ENCODE results near the gene LAX1. TPM values are rescaled to one million over a fixed set of nuclear protein-coding genes. Genes with fewer than 3 reads are reported as not detected.
"Not testable (repeated sequence)": the region's sequence is repeated elsewhere in the genome, so short reads cannot be mapped to it uniquely, and the experiment has no call there.

LAX1 gene
- total RNA-seq, 2 donors from 2014 or later: not detected

- H3K4me1 ChIP-seq: peaks cover 0 to 3% of the 10 kb centered on the region in 2 donors
- no peaks in the 10 kb centered on the region for H3K9me3 ChIP-seq
- H3K27me3 ChIP-seq: no peaks in the 10 kb centered on the region
- TF ChIP-seq CTCF (IDR thresholded peaks at IDR 0.05): no peak
- H3K36me3 ChIP-seq: no peaks in the 10 kb centered on the region
- no peak overlapping the region for H3K4me3 ChIP-seq
- no peak for DNase-seq (ENCODE audit: low spot score)
- no peak overlapping the region for H3K27ac ChIP-seq
These were observed 25.0 kb downstream of the LAX1 start for GRCh38 chr1:203789966-203790365.

GRCh38 chr1:203791498-203791897 is 26.5 kb downstream of the LAX1 start:
- no peak overlapping the region for H3K27ac ChIP-seq
- H3K27me3 ChIP-seq: no peaks in the 10 kb centered on the region
- no peaks in the 10 kb centered on the region for H3K9me3 ChIP-seq
- no peak overlapping the region for H3K4me3 ChIP-seq
- TF ChIP-seq CTCF (IDR thresholded peaks at IDR 0.05): no peak
- no peak for DNase-seq (ENCODE audit: low spot score)
- H3K4me1 ChIP-seq: peaks cover 0 to 6% of the 10 kb centered on the region in 2 donors
- H3K36me3 ChIP-seq: no peaks in the 10 kb centered on the region

GRCh38 chr1:203792486-203792885 is 27.5 kb downstream of the LAX1 start:
- no peak for DNase-seq (ENCODE audit: low spot score)
- Histone ChIP-seq H3K4me3 (no peak overlapping the region), H3K9me3 (no peaks in the 10 kb centered on the region), H3K27ac (no peak overlapping the region), H3K27me3 (no peaks in the 10 kb centered on the region), H3K36me3 (no peaks in the 10 kb centered on the region), H3K4me1 (peaks cover 0 to 16% of the 10 kb centered on the region in 2 donors)
- TF ChIP-seq CTCF (IDR thresholded peaks at IDR 0.05): no peak

- H3K4me3 ChIP-seq; H3K27ac ChIP-seq; H3K27me3 ChIP-seq; H3K36me3 ChIP-seq; H3K9me3 ChIP-seq; DNase-seq (ENCODE audit: low spot score): not testable (repeated sequence)
- peaks cover 0 to 27% of the 10 kb centered on the region in 2 donors for H3K4me1 ChIP-seq
These were observed 28.6 kb downstream of the LAX1 start for GRCh38 chr1:203793561-203793960.

GRCh38 chr1:203794764-203795440 is 29.9 kb downstream of the LAX1 start:
- H3K36me3 ChIP-seq: no peaks in the 10 kb centered on the region
- no peaks in the 10 kb centered on the region for H3K9me3 ChIP-seq
- H3K27ac ChIP-seq: peak overlapping the region; percentile 94 to 97
- H3K27me3 ChIP-seq: no peaks in the 10 kb centered on the region
- peaks cover 0 to 40% of the 10 kb centered on the region in 2 donors for H3K4me1 ChIP-seq
- DNase-seq (ENCODE audit: low spot score): no peak
- peak overlapping the region; percentile 65 to 73 for H3K4me3 ChIP-seq
- TF ChIP-seq CTCF (IDR thresholded peaks at IDR 0.05): no peak

GRCh38 chr1:203795441-203796235 is 30.7 kb downstream of the LAX1 start, which contains the start of the genes ZBED6 and ZC3H11A:
Gene ZBED6 (plus strand): TSS chr1:203795623. CDS start chr1:203797523, 1,900 bp downstream.
Gene ZC3H11A (plus strand): TSS chr1:203795623. CDS start chr1:203817071, 21,448 bp downstream.
- Histone ChIP-seq H3K4me3 (peak within 1 kb of the TSS; percentile 65 to 73), H3K27me3 (no peaks in the 10 kb centered on the region), H3K36me3 (no peaks in the 10 kb centered on the region), H3K4me1 (peaks cover 0 to 48% of the 10 kb centered on the region in 2 donors), H3K9me3 (no peaks in the 10 kb centered on the region), H3K27ac (peak within 1 kb of the TSS; percentile 94 to 97)
- DNase-seq (ENCODE audit: low spot score): peak; percentile 100
- TF ChIP-seq CTCF (IDR thresholded peaks at IDR 0.05): no peak

All from right atrium auricular region (tissue), 2 donors.